ENCODE measurements around the gene NMRAL1.

NMRAL1 gene

DNA sequence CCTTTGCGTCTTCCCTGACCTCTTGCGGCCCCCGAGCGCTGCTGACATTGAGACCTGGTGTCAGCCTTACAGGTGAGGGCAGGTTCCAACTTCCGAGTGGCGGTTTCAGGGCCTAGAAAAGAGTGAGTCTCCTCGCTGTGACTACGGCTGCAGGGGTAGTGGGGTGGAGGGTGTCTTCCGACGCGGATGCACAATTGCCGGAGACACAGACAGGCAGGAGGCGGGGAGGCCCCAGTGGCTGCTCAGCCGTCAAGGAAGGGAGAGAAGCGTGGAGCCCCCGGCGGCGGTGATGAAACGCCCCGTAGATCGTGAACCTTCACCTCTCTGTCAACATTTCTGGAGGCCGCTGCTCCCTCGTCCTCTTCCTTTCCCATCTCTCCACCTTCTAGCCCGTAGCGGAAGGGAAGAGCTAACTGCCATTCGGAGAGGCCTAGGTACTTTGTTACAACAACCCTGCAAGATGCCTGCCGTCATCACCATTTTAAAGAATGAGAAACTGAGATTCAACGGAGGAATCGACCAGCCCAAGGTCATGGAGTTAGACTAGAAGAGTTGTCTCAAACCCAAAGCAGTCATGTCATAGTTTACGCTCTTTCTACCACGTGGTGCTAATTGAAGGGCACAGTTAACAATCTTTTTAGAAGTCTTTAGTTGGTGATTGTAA lies 48.3 kb downstream of the NMRAL1 start:
- no peak for DNase-seq (ENCODE audit: low read depth)

- DNase-seq (ENCODE audit: low read depth), result peak; percentile 97
These were observed 48.9 kb downstream of the NMRAL1 start, which contains the start of gene DNAJA3 for GRCh38 chr16:4425378-4426020. Gene DNAJA3, plus strand, starts transcription at chr16:4425868. Its CDS starts 14 bp downstream, at chr16:4425882.

DNA sequence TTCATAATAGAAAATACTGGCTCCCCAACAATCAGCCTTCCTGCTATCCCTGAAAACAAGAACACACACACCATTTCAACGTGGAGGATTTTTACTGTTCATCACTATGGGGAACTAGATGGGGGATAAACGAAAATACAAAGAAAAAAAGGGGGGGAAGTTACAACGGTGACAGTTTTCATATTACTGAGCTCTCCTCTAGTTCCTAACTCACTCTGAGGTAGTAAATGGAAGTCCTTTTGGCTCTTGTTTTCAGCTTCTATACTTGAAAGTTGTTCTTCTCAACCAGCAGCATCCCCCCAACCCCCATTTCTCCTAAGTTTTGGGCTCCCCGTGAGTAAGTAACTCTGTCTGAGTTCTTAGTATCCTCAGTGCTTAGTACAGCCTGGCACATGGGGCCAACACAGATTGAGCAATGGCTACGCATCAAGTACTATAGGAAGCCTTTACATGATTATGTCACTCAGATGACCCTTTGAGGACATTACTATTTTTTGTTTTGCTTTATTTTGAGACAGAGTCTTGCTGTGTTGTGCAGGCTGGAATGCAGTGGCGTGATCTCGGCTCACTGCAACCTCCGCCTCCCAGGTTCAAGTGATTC lies 53.8 kb downstream of the NMRAL1 start:
- DNase-seq (ENCODE audit: low read depth), result no peak

DNA sequence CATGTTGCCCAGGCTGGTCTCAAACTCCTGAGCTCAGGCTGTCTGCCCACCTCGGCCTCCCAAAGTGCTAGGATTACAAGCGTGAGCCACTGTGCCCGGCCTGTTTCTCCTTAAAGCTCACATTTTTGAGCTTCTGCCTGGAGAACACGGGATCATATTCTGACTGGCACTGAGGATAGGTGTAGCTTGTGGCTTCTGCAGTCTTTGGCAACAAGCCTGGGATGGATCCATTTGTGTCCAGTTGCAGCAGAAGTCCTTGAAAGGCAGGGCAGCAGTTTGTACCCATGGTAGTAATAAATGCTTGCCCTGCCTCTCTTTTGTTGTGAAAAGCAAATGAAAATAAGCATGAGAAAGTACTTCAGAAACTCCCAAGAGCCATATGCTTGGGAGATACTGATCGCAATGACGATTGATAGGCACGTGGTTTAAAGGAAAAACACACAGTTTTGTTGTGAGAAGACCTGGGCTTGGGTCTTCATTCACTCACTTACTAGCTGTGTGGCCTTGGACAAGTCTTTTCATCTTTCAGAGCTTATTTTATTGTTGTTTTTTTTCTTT lies 54.9 kb downstream of the NMRAL1 start:
- DNase-seq (ENCODE audit: low read depth), result no peak

DNA sequence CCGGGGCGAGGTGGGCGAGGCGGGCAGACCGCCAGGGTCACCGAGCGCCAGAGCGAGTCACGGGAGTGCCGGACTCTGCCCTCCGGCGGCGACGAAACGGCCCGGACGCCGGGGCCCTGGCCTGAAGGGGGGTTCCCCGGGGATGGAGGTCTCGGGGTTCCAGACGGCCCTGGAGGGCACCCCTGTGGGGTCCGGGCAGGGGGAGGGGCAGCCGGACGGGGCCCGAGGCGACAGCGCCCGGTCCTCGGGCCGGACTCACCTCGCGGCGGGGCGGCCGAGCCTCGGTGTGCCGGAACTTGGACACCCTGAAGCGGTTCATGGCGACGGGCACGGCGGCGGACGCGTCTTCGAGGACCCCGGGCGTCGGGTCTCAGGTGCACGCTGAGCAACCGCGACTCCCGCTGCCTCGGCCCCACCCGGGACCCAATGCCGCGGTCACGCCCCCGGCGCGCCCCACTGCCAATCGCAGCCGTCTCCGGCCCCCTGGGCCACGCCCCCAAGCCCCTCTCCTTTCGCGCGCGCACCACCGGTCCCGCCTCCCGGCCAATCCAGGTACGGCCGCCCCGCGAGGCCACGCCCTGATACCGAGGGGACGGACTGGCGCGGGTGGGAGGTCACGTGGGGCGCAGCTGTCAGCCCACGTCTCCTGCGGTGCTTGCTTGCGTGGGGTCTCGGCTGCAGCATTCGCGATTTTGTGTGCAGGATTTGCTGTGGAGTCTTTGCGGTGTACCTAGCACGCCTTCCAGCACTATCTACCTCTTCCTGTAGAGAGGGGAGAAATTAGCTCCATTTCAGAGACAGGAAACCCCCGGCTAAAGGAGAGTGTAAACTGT lies 58.0 kb downstream of the NMRAL1 start, which contains the start of gene CORO7:
TSS of gene CORO7 (minus strand) at position 397 of the 833 bp plus-strand sequence. CDS start at position 319, 78 bp downstream.
- DNase-seq (ENCODE audit: low read depth), result peak; percentile 62

- no peak for DNase-seq (ENCODE audit: low read depth)
These were observed 58.8 kb downstream of the NMRAL1 start for GRCh38 chr16:4415538-4416199.

GRCh38 chr16:4414187-4414917 lies 60.1 kb downstream of the NMRAL1 start:
- no peak for DNase-seq (ENCODE audit: low read depth)

GRCh38 chr16:4412854-4413253 lies 61.6 kb downstream of the NMRAL1 start:
- no peak for DNase-seq (ENCODE audit: low read depth)

DNA sequence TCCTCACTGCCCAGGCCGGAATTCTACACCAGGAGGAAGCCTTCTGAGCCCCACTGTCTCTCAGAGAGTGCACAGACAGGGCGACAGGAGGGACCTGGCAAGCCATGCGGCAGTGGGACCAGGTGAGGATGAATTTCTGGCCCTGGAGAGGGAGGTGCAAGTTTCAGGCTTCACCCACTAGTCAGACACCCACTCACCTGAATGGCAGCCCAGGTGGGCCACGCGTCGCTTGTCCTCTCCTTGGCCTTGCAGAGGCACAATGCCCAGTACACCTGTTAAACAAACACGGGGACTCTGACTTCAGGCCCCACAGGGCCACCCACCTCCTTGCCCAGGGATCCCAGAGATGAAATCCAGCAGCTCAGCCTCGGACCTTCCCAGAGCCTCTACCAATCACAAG lies 62.3 kb downstream of the NMRAL1 start:
- DNase-seq (ENCODE audit: low read depth), result no peak

Data from fibroblast of the conjunctiva (primary cell).